GM21723 (cell line): ENCODE results near the gene GATA3.

Source experiments
- ATAC-seq: cut with Tn5 transposase; IDR thresholded peaks from one replicate; pipeline ENCODE4 v1.9.1; 2021; ENCODE audit warnings: mild to moderate bottlenecking, moderate library complexity; ENCODE audit not compliant: unreplicated experiment

Gene GATA3

GRCh38 chr10:8037941-8038894 lies 16.3 kb upstream of the GATA3 start:
- no peak for ATAC-seq

- ATAC-seq: no peak
These were observed 15.1 kb upstream of the GATA3 start for GRCh38 chr10:8039321-8039881.

GRCh38 chr10:8040651-8041050 lies 13.8 kb upstream of the GATA3 start:
- ATAC-seq: no peak

GRCh38 chr10:8041284-8041991 lies 13.1 kb upstream of the GATA3 start:
- ATAC-seq: no peak

- no peak for ATAC-seq
These were observed 12.3 kb upstream of the GATA3 start for GRCh38 chr10:8041992-8042720.

GRCh38 chr10:8042721-8043568 lies 11.5 kb upstream of the GATA3 start:
- ATAC-seq: no peak

GRCh38 chr10:8043569-8044306 lies 10.8 kb upstream of the GATA3 start:
- ATAC-seq: peak; percentile 40

GRCh38 chr10:8044331-8044907 lies 10.1 kb upstream of the GATA3 start:
- ATAC-seq: no peak

GRCh38 chr10:8044908-8045725 lies 9.4 kb upstream of the GATA3 start:
- ATAC-seq: no peak

- no peak for ATAC-seq
These were observed 8.6 kb upstream of the GATA3 start for GRCh38 chr10:8045726-8046494.

GRCh38 chr10:8047452-8048280 lies 6.8 kb upstream of the GATA3 start:
- no peak for ATAC-seq

GRCh38 chr10:8048281-8049008 lies 6.0 kb upstream of the GATA3 start:
- ATAC-seq: no peak

GRCh38 chr10:8049045-8049864 lies 5.2 kb upstream of the GATA3 start:
- no peak for ATAC-seq

GRCh38 chr10:8049865-8050555 lies 4.5 kb upstream of the GATA3 start:
- no peak for ATAC-seq
